ENCODE results near the gene IL1RN.

DNA sequence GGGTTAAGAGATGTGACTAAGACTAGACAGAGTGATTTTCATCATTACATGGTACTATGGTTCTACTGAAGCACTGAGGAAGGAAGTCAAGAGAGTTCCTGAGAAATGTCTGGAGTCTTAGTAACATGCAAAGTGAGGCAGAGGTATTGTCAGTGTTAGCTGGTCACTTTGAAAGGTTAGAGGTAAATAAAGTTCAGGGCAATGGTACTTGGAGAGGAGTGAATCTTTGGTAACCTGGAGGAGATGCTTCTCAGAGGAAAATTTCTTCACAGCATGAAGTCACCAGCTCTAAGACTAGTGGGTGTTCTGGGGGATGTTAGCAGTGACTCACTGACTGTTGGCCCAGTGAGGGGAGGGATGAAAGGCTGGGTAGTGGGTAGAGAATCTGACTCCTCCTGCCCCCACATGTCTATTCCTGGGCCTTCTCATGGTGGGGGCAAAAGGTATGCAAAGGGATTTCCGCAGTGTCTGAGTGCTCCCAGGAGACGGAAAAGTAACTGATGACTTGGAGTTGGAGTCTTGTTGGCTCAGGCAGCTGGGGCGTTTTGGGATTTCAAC lies 23.3 kb upstream of the IL1RN start:
- TF ChIP-seq EP300 (IDR thresholded peaks at IDR 0.05; ENCODE audit: borderline replicate concordance in 1 of 2, low read depth in 2 of 2, low read length in 2 of 2) (no peak), RAD21 (IDR thresholded peaks at IDR 0.05 in 1 of 2, conservative IDR thresholded peaks at IDR 0.05 in 1 of 2; ENCODE audit: low read depth in 2 of 2, low read length in 2 of 2) (no peak), TAF1 (IDR thresholded peaks at IDR 0.05; ENCODE audit: low read depth, low read length) (no peak), EZH2 (IDR thresholded peaks at IDR 0.05; ENCODE audit: low read depth, low read length, severe bottlenecking) (no peak), JUN (IDR thresholded peaks at IDR 0.05; ENCODE audit: low read depth, low read length) (no peak), RBBP5 (IDR thresholded peaks at IDR 0.05; ENCODE audit: borderline replicate concordance, low read depth, low read length) (no peak), SRF (IDR thresholded peaks at IDR 0.05; ENCODE audit: low read depth, low read length) (no peak)
- TF ChIP-seq, protein P1, sequence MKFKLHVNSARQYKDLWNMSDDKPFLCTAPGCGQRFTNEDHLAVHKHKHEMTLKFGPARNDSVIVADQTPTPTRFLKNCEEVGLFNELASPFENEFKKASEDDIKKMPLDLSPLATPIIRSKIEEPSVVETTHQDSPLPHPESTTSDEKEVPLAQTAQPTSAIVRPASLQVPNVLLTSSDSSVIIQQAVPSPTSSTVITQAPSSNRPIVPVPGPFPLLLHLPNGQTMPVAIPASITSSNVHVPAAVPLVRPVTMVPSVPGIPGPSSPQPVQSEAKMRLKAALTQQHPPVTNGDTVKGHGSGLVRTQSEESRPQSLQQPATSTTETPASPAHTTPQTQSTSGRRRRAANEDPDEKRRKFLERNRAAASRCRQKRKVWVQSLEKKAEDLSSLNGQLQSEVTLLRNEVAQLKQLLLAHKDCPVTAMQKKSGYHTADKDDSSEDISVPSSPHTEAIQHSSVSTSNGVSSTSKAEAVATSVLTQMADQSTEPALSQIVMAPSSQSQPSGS (IDR thresholded peaks at IDR 0.05; ENCODE audit: low read length), result no peak
- TF ChIP-seq, protein P2, sequence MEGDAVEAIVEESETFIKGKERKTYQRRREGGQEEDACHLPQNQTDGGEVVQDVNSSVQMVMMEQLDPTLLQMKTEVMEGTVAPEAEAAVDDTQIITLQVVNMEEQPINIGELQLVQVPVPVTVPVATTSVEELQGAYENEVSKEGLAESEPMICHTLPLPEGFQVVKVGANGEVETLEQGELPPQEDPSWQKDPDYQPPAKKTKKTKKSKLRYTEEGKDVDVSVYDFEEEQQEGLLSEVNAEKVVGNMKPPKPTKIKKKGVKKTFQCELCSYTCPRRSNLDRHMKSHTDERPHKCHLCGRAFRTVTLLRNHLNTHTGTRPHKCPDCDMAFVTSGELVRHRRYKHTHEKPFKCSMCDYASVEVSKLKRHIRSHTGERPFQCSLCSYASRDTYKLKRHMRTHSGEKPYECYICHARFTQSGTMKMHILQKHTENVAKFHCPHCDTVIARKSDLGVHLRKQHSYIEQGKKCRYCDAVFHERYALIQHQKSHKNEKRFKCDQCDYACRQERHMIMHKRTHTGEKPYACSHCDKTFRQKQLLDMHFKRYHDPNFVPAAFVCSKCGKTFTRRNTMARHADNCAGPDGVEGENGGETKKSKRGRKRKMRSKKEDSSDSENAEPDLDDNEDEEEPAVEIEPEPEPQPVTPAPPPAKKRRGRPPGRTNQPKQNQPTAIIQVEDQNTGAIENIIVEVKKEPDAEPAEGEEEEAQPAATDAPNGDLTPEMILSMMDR (IDR thresholded peaks at IDR 0.05; ENCODE audit: control extremely low read depth in 1 of 3, insufficient read depth in 1 of 3, low read depth in 1 of 3, low read length in 3 of 3), result no peak

Measured in H1 (cell line).